GM18909 (cell line): Measurements from ENCODE around the gene BBS12.

Experiments
- ATAC-seq: cut with Tn5 transposase; IDR thresholded peaks from one replicate; pipeline ENCODE4 v1.9.1; 2021; ENCODE audit warnings: mild to moderate bottlenecking; ENCODE audit not compliant: unreplicated experiment, poor library complexity

The BBS12 gene

DNA sequence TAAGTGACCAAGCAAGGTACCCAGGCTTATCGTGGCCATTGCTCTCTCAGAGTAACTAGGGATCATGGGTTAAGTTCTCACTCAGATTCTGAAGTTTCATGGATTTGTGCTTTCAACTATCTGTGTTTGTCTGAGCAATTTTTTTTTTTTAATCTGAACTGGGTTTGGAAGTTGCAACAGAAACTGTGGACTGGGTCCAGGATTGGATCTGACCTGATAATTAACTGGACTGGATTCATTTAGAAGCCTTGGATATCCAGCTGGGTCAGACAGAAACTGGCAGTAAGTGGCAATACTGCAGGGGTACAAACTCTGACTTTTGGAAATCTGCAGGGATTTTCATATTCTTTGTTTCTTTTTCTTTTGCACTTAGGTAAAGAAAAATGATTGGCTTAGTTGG is 55.4 kb downstream of the BBS12 start:
- ATAC-seq: no peak

- no peak for ATAC-seq
These were observed 56.4 kb downstream of the BBS12 start for GRCh38 chr4:122788935-122789334.

DNA sequence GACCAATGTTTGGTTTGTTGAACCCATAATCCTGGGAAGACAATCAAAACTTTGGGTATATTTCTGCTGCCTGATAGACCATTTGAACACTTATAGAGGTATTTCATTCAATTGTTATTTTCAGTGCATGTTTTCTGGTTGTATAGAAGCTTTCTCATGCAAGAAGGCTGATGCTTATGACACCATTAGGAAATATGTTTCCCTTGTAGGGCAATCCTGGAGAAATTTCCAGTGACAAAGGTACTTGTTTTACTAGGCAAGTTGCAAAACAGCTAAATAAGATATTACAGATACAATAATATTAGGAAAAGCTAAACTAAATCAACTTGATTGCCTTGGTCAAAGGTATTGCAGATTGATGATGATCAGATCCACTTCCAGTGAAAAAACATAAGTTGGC is 61.3 kb downstream of the BBS12 start:
- no peak for ATAC-seq
